ENCODE measurements around the gene ETV6. TPM values are rescaled to one million over a fixed set of nuclear protein-coding genes. Genes with fewer than 3 reads are reported as not detected.

ETV6 gene
- polyA plus RNA-seq, 1 donor (not counting 4 experiments of a cell fraction or from before 2014, with no cell fraction given): 5.3 TPM

DNA sequence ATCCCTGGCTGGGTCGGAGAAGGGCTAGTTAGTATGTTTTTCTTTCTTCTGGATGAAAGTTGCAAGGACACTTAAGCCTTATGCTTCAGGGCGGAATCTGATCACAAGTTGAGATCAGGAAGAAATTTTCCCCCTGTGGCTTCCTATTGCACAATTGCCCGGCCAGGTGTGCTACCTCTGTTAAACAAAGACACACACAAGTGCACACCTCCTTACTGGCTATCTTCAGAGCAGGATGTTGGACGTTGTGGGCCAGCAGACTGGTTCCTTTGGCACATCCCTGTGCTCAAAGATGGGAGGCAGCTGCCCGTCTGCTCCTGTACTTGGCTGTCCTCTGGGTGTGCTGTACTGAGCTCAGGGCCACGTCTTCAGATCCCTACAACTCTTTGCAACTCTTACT, 19.1 kb downstream of the ETV6 start:
- Histone ChIP-seq H3K27me3 (ENCODE audit: control insufficient read depth, extremely low read depth, insufficient read depth, low read length) (no peaks in the 10 kb centered on the region), H3K9me3 (ENCODE audit: control insufficient read depth, low read depth, low read length) (no peaks in the 10 kb centered on the region), H3K79me2 (ENCODE audit: control insufficient read depth, insufficient read depth, low read length) (peaks cover 46% of the 10 kb centered on the region), H2AFZ (ENCODE audit: control insufficient read depth, low read length) (no peak overlapping the region), H3K36me3 (ENCODE audit: control insufficient read depth in 2 of 2, extremely low read depth in 1 of 2, insufficient read depth in 2 of 2, low read length in 2 of 2) (no peaks in the 10 kb centered on the region), H3K9me1 (ENCODE audit: control insufficient read depth, extremely low read depth, insufficient read depth, low read length) (peaks cover 2% of the 10 kb centered on the region), H3K9ac (ENCODE audit: control insufficient read depth, extremely low read depth, insufficient read depth, low read length) (no peak overlapping the region), H3K4me2 (ENCODE audit: control insufficient read depth, extremely low read depth, insufficient read depth, low read depth, low read length) (no peak overlapping the region), H4K20me1 (ENCODE audit: control insufficient read depth, extremely low read depth, insufficient read depth, low read length) (peaks cover 6% of the 10 kb centered on the region), H3K27ac (ENCODE audit: control insufficient read depth, insufficient read depth, low read length) (no peak overlapping the region), H3K4me3 (ENCODE audit: control insufficient read depth in 2 of 3, extremely low read depth in 1 of 3, insufficient read depth in 2 of 3, low read depth in 1 of 3, low read length in 3 of 3) (no peak overlapping the region), H3K4me1 (ENCODE audit: control insufficient read depth, extremely low read depth, insufficient read depth, low read length) (no peaks in the 10 kb centered on the region)
- dilution Hi-C loops (cut with MboI; ENCODE audit: extremely low pct_ligation_motif_present, low sequenced_read_pairs): no loop called here
- DNase-seq (ENCODE audit: low read depth, low spot score) (no peak), FAIRE-seq (no peak)
- no peak for TF ChIP-seq EZH2 (IDR thresholded peaks at IDR 0.05; ENCODE audit: low read length)
- TF ChIP-seq CTCF (optimal IDR thresholded peaks at IDR 0.05 in 1 of 3, IDR thresholded peaks at IDR 0.05 in 1 of 3, conservative IDR thresholded peaks at IDR 0.05 in 1 of 3; ENCODE audit: extremely low read depth in 1 of 3, insufficient read depth in 2 of 3, low read length in 3 of 3): no peak

- Histone ChIP-seq H3K4me2 (ENCODE audit: control insufficient read depth, extremely low read depth, insufficient read depth, low read depth, low read length) (no peak overlapping the region), H4K20me1 (ENCODE audit: control insufficient read depth, extremely low read depth, insufficient read depth, low read length) (peaks cover 6% of the 10 kb centered on the region), H2AFZ (ENCODE audit: control insufficient read depth, low read length) (no peak overlapping the region), H3K4me1 (ENCODE audit: control insufficient read depth, extremely low read depth, insufficient read depth, low read length) (no peaks in the 10 kb centered on the region), H3K9me3 (ENCODE audit: control insufficient read depth, low read depth, low read length) (no peaks in the 10 kb centered on the region), H3K27ac (ENCODE audit: control insufficient read depth, insufficient read depth, low read length) (no peak overlapping the region), H3K36me3 (ENCODE audit: control insufficient read depth in 2 of 2, extremely low read depth in 1 of 2, insufficient read depth in 2 of 2, low read length in 2 of 2) (no peaks in the 10 kb centered on the region), H3K9ac (ENCODE audit: control insufficient read depth, extremely low read depth, insufficient read depth, low read length) (no peak overlapping the region), H3K4me3 (ENCODE audit: control insufficient read depth in 2 of 3, extremely low read depth in 1 of 3, insufficient read depth in 2 of 3, low read depth in 1 of 3, low read length in 3 of 3) (no peak overlapping the region), H3K27me3 (ENCODE audit: control insufficient read depth, extremely low read depth, insufficient read depth, low read length) (no peaks in the 10 kb centered on the region), H3K79me2 (ENCODE audit: control insufficient read depth, insufficient read depth, low read length) (peaks cover 47% of the 10 kb centered on the region), H3K9me1 (ENCODE audit: control insufficient read depth, extremely low read depth, insufficient read depth, low read length) (peaks cover 2% of the 10 kb centered on the region)
- no peak for FAIRE-seq
- dilution Hi-C loops (cut with MboI; ENCODE audit: extremely low pct_ligation_motif_present, low sequenced_read_pairs): no loop called here
- DNase-seq (ENCODE audit: low read depth, low spot score): no peak
- TF ChIP-seq EZH2 (IDR thresholded peaks at IDR 0.05; ENCODE audit: low read length) (no peak), CTCF (optimal IDR thresholded peaks at IDR 0.05 in 1 of 3, IDR thresholded peaks at IDR 0.05 in 1 of 3, conservative IDR thresholded peaks at IDR 0.05 in 1 of 3; ENCODE audit: extremely low read depth in 1 of 3, insufficient read depth in 2 of 3, low read length in 3 of 3) (no peak)
Measured at GRCh38 chr12:11669348-11669747, 19.9 kb downstream of the ETV6 start.
